Sigmoid colon (tissue), 7 donors: ENCODE results near the gene ZBTB38. TPM values are rescaled to one million over a fixed set of nuclear protein-coding genes. Genes with fewer than 3 reads are reported as not detected.
A peak's percentile ranks its signal among the peaks of the same experiment; 100 is the strongest.

Experiments
- DNase-seq: peaks from one replicate; pipeline ENCODE4 v3.0.0-alpha.2; 2019
- H3K27ac ChIP-seq, 4 donors: fragments of 200-600 bp; sonication (generic); one replicate each; pipeline ENCODE4 v1.5.1; 2016 to 2019; ENCODE audit warnings: mild to moderate bottlenecking in 1 of 4
- H3K27me3 ChIP-seq, 3 donors: fragments of 200-600 bp; sonication (generic); one replicate each; pipeline ENCODE4 v1.5.1; 2019; ENCODE audit warnings: mild to moderate bottlenecking in 1 of 3
- H3K36me3 ChIP-seq, 4 donors: fragments of 200-600 bp; sonication (generic); one replicate each; pipeline ENCODE4 v1.5.1; 2016 to 2019
- H3K4me1 ChIP-seq, 4 donors: fragments of 200-600 bp; sonication (generic); one replicate each; pipeline ENCODE4 v1.5.1; 2017 to 2019
- H3K4me3 ChIP-seq, 4 donors: fragments of 200-600 bp; sonication (generic); one replicate each; pipeline ENCODE4 v1.5.1; 2017 to 2019; ENCODE audit warnings: mild to moderate bottlenecking in 2 of 4, moderate library complexity in 1 of 4
- H3K9me3 ChIP-seq, 4 donors: fragments of 200-600 bp in 3 of 4; sonication (generic) in 3 of 4; one replicate each; pipeline versions ENCODE4 v1.5.1 to v1.6.1; 2013 to 2019
- CTCF ChIP-seq, 4 experiments: fragments of 450-650 bp in 3 of 4; fragments of 200-600 bp in 1 of 4; IDR thresholded peaks; one replicate each; pipeline ENCODE4 v1.5.1; 2016 to 2019; ENCODE audit warnings: antibody characterized with exemption in 4 of 4, mild to moderate bottlenecking in 3 of 4, moderate library complexity in 2 of 4
- EP300 ChIP-seq, 4 donors: sonication (generic); formaldehyde crosslinking; IDR thresholded peaks; one replicate each; pipeline ENCODE4 v1.6.1; 2017; ENCODE audit warnings: antibody characterized with exemption in 4 of 4
- POLR2A ChIP-seq, 2 donors: fragments of 450-650 bp; IDR thresholded peaks; one replicate each; pipeline ENCODE4 v1.6.1; 2016; ENCODE audit warnings: antibody characterized with exemption in 2 of 2, mild to moderate bottlenecking in 2 of 2, moderate library complexity in 2 of 2
- POLR2AphosphoS5 ChIP-seq, 4 donors: sonication (generic); formaldehyde crosslinking; IDR thresholded peaks; one replicate each; pipeline ENCODE4 v1.6.1; 2017; ENCODE audit warnings: antibody characterized with exemption in 4 of 4
- WGBS, 2 donors: extraction: QIAGEN DNeasy Blood & Tissue Kit; methylation state at CpG; one replicate each; pipeline ENCODE4 v1.1.7; 2013; 5-methylcytosine and 5-hydroxymethylcytosine counted together
- intact Hi-C: fragments of 100-400 bp; cut with DNase I; formaldehyde crosslinking; loops from one replicate; pipeline ENCODE4 v1.15.1; 2023
- polyA plus RNA-seq, 3 donors: library from polyadenylated mRNA; stranded (reverse); fragments of 200-250 nt; gene quantifications; one replicate each; pipeline ENCODE4 v1.2.3, GENCODE V29; 2013
- total RNA-seq, 4 donors: library from RNA; depleted of rRNA; stranded (reverse); fragments of >200 nt; gene quantifications; one replicate each; pipeline ENCODE4 v1.1.0, GENCODE V29; 2016
- donor health status: healthy with polysubstance abuse.
- donor health status: Bipolar disorder and iron deficiency.
- donor health status: healthy.

Gene ZBTB38
- total and polyA plus RNA-seq, 7 donors, result 16.8 to 178 (median 150) TPM

GRCh38 chr3:141401095-141401494, 32.8 kb downstream of the ZBTB38 start:
- Histone ChIP-seq H3K4me1 (peaks cover 0 to 60% (median 55%) of the 10 kb centered on the region in 4 donors), H3K36me3 (peaks cover 5 to 29% (median 13%) of the 10 kb centered on the region in 4 donors), H3K9me3 (no peaks in the 10 kb centered on the region), H3K27ac (peak overlapping the region; percentile 97 to 98 (median 98)), H3K4me3 (no peak overlapping the region), H3K27me3 (no peaks in the 10 kb centered on the region)
- intact Hi-C loops, result loop anchor here (5.0 kb wide), 1 partner anchor 41 kb away; no protein-coding TSS in a partner anchor
- TF ChIP-seq CTCF (IDR thresholded peaks at IDR 0.05) (no peak), POLR2AphosphoS5 (IDR thresholded peaks at IDR 0.05) (no peak)
- WGBS, 2 donors, result 50 to 90% methylated on average over 1 of the region's 1 CpG
- no peak for DNase-seq

GRCh38 chr3:141401573-141402475, 33.5 kb downstream of the ZBTB38 start:
- no peak for TF ChIP-seq POLR2A (IDR thresholded peaks at IDR 0.05)
- peak in 2 of 4 donors; percentile 21 to 28 for TF ChIP-seq POLR2AphosphoS5 (IDR thresholded peaks at IDR 0.05)
- Histone ChIP-seq H3K27me3 (no peaks in the 10 kb centered on the region), H3K36me3 (peaks cover 5 to 23% (median 12%) of the 10 kb centered on the region in 4 donors), H3K4me1 (peaks cover 0 to 67% (median 63%) of the 10 kb centered on the region in 4 donors), H3K27ac (peak overlapping the region; percentile 97 to 98 (median 98)), H3K4me3 (peak overlapping the region; percentile 66 to 86 (median 72)), H3K9me3 (no peaks in the 10 kb centered on the region)
- 4 to 8% methylated on average over 59 of the region's 59 CpGs for whole genome bisulfite sequencing, 2 donors
- intact Hi-C loops, result loop anchor here (2.0 to 5.0 kb wide), 2 partner anchors 33 to 40 kb away; partner anchors contain the start of gene ZBTB38
- DNase-seq, result no peak

GRCh38 chr3:141402476-141403171, 34.3 kb downstream of the ZBTB38 start:
- Histone ChIP-seq H3K4me3 (peak overlapping the region; percentile 66 to 86 (median 72)), H3K27me3 (no peaks in the 10 kb centered on the region), H3K9me3 (no peaks in the 10 kb centered on the region), H3K4me1 (peaks cover 0 to 73% (median 68%) of the 10 kb centered on the region in 4 donors), H3K27ac (peak overlapping the region; percentile 97 to 98 (median 98)), H3K36me3 (peaks cover 5 to 18% (median 10%) of the 10 kb centered on the region in 4 donors)
- 1% methylated on average over 58 of the region's 58 CpGs for WGBS, 2 donors
- no peak for TF ChIP-seq EP300 (IDR thresholded peaks at IDR 0.05)
- peak; percentile 36 to 82 (median 74) for TF ChIP-seq POLR2AphosphoS5 (IDR thresholded peaks at IDR 0.05)
- TF ChIP-seq CTCF (IDR thresholded peaks at IDR 0.05), result peak in 1 of 4 experiments; percentile 41
- peak; percentile 41 to 45 for TF ChIP-seq POLR2A (IDR thresholded peaks at IDR 0.05)
- intact Hi-C loops, result loop anchor here (2.0 to 5.0 kb wide), 2 partner anchors 34 to 40 kb away; partner anchors contain the start of gene ZBTB38
- peak; percentile 89 for DNase-seq

- Histone ChIP-seq H3K27ac (peak overlapping the region; percentile 97 to 98 (median 98)), H3K4me1 (peaks cover 0 to 81% (median 77%) of the 10 kb centered on the region in 4 donors), H3K27me3 (no peaks in the 10 kb centered on the region), H3K9me3 (no peaks in the 10 kb centered on the region), H3K4me3 (peak overlapping the region; percentile 66 to 86 (median 72)), H3K36me3 (peaks cover 5 to 18% (median 12%) of the 10 kb centered on the region in 4 donors)
- WGBS, 2 donors, result 29 to 57% methylated on average over 4 of the region's 4 CpGs
- intact Hi-C loops, result loop anchor here (2.0 to 5.0 kb wide), 2 partner anchors 35 to 39 kb away; partner anchors contain the start of gene ZBTB38
- DNase-seq, result no peak
- TF ChIP-seq EP300 (IDR thresholded peaks at IDR 0.05) (no peak), CTCF (IDR thresholded peaks at IDR 0.05) (no peak), POLR2AphosphoS5 (IDR thresholded peaks at IDR 0.05) (no peak), POLR2A (IDR thresholded peaks at IDR 0.05) (no peak)
Observed at GRCh38 chr3:141403576-141403975, 35.3 kb downstream of the ZBTB38 start.
